Prostate gland (tissue), 2 donors: ENCODE data around the gene MUSK. TPM values are rescaled to one million over a fixed set of nuclear protein-coding genes. Genes with fewer than 3 reads are reported as not detected.

Experiments
- DNase-seq: peaks from one replicate; pipeline ENCODE4 v3.0.0-alpha.2; 2019; ENCODE audit warnings: low spot score
- H3K27ac ChIP-seq, 2 donors: fragments of 200-600 bp; sonication (generic); 2 replicates each; pipeline ENCODE4 v1.5.1; 2017 to 2019
- H3K27me3 ChIP-seq: fragments of 200-600 bp; sonication (generic); replicated peaks from 2 replicates; pipeline ENCODE4 v1.5.1; 2019; ENCODE audit not compliant: insufficient read depth
- H3K36me3 ChIP-seq, 2 donors: fragments of 200-600 bp; sonication (generic); 1 replicate in 1 of 2; 2 replicates in 1 of 2; pipeline versions ENCODE4 v1.5.1 to v1.8.1; 2017 to 2019
- H3K4me1 ChIP-seq: fragments of 200-600 bp; sonication (generic); replicated peaks from 2 replicates; pipeline ENCODE4 v1.5.1; 2019
- H3K4me3 ChIP-seq, 2 donors: fragments of 200-600 bp; sonication (generic); 2 replicates each; pipeline ENCODE4 v1.5.1; 2017 to 2019
- H3K9me3 ChIP-seq: fragments of 200-600 bp; sonication (generic); 2 replicates; pipeline ENCODE4 v1.5.1; 2017
- CTCF ChIP-seq, 4 experiments: fragments of 200-600 bp in 2 of 4; fragments of 450-650 bp in 2 of 4; sonication (generic) in 2 of 4; IDR thresholded peaks; 1 replicate in 3 of 4; 2 replicates in 1 of 4; pipeline ENCODE4 v1.5.1; 2016 to 2019; ENCODE audit warnings: antibody characterized with exemption in 4 of 4, mild to moderate bottlenecking in 2 of 4, moderate library complexity in 2 of 4
- POLR2A ChIP-seq: fragments of 450-650 bp; IDR thresholded peaks from one replicate; pipeline ENCODE4 v1.6.1; 2016; ENCODE audit warnings: antibody characterized with exemption, mild to moderate bottlenecking
- POLR2AphosphoS5 ChIP-seq: sonication (generic); formaldehyde crosslinking; IDR thresholded peaks from one replicate; pipeline ENCODE4 v1.6.1; 2017; ENCODE audit warnings: antibody characterized with exemption
- WGBS: methylation state at CpG from one replicate; pipeline ENCODE4 v1.1.5; 2018; 5-methylcytosine and 5-hydroxymethylcytosine counted together
- intact Hi-C: fragments of 100-400 bp; cut with DNase I; formaldehyde crosslinking; loops from one replicate; pipeline ENCODE4 v1.14.2; 2022
- total RNA-seq, 2 donors: library from RNA; depleted of rRNA; stranded (reverse); fragments of >200 nt; gene quantifications; one replicate each; pipeline ENCODE4 v1.1.0, GENCODE V29; 2016

The MUSK gene
- total RNA-seq, 2 donors from 2014 or later, result 0.64 to 7.6 TPM

GRCh38 chr9:110752766-110753165 is 84.2 kb downstream of the MUSK start:
- Histone ChIP-seq H3K36me3 (no peaks in the 10 kb centered on the region), H3K4me3 (no peak overlapping the region), H3K4me1 (no peaks in the 10 kb centered on the region), H3K27ac (no peak overlapping the region), H3K27me3 (no peaks in the 10 kb centered on the region), H3K9me3 (no peaks in the 10 kb centered on the region)
- DNase-seq, result peak; percentile 65
- TF ChIP-seq CTCF (IDR thresholded peaks at IDR 0.05) (no peak), POLR2A (no peak), POLR2AphosphoS5 (peak; percentile 83)
- intact Hi-C loops, result no loop called here
- WGBS, result 52% methylated on average over 2 of the region's 2 CpGs

GRCh38 chr9:110753731-110754231 is 85.2 kb downstream of the MUSK start:
- no peak overlapping the region for H3K4me3 ChIP-seq
- H3K9me3 ChIP-seq, result no peaks in the 10 kb centered on the region
- intact Hi-C loops, result no loop called here
- no peak for DNase-seq
- H3K36me3 ChIP-seq, result no peaks in the 10 kb centered on the region
- no peaks in the 10 kb centered on the region for H3K27me3 ChIP-seq
- H3K27ac ChIP-seq, result no peak overlapping the region
- TF ChIP-seq POLR2AphosphoS5 (no peak), POLR2A (no peak), CTCF (IDR thresholded peaks at IDR 0.05) (no peak)
- WGBS, result 88% methylated on average over 1 of the region's 1 CpG
- no peaks in the 10 kb centered on the region for H3K4me1 ChIP-seq

- no peak for TF ChIP-seq POLR2A
- no peak for TF ChIP-seq POLR2AphosphoS5
- no peak for TF ChIP-seq CTCF (IDR thresholded peaks at IDR 0.05)
- no peak overlapping the region for H3K4me3 ChIP-seq
- DNase-seq, result no peak
- no peaks in the 10 kb centered on the region for H3K9me3 ChIP-seq
- no peak overlapping the region for H3K27ac ChIP-seq
- no peaks in the 10 kb centered on the region for H3K4me1 ChIP-seq
- H3K27me3 ChIP-seq, result no peaks in the 10 kb centered on the region
- intact Hi-C loops, result no loop called here
- no peaks in the 10 kb centered on the region for H3K36me3 ChIP-seq
Observed at GRCh38 chr9:110755179-110755578, 86.6 kb downstream of the MUSK start.

- intact Hi-C loops, result no loop called here
- TF ChIP-seq CTCF (IDR thresholded peaks at IDR 0.05) (no peak), POLR2A (no peak), POLR2AphosphoS5 (no peak)
- no peak for DNase-seq
- Histone ChIP-seq H3K36me3 (no peaks in the 10 kb centered on the region), H3K4me1 (no peaks in the 10 kb centered on the region), H3K27me3 (no peaks in the 10 kb centered on the region), H3K9me3 (no peaks in the 10 kb centered on the region), H3K27ac (no peak overlapping the region), H3K4me3 (no peak overlapping the region)
Observed at GRCh38 chr9:110758201-110758600, 89.6 kb downstream of the MUSK start.

GRCh38 chr9:110762783-110763182 is 94.2 kb downstream of the MUSK start:
- no peak for TF ChIP-seq CTCF (IDR thresholded peaks at IDR 0.05)
- TF ChIP-seq POLR2A, result no peak
- no peak for TF ChIP-seq POLR2AphosphoS5
- H3K27me3 ChIP-seq, result no peaks in the 10 kb centered on the region
- no peaks in the 10 kb centered on the region for H3K4me1 ChIP-seq
- no peak for DNase-seq
- no peaks in the 10 kb centered on the region for H3K9me3 ChIP-seq
- H3K36me3 ChIP-seq, result no peaks in the 10 kb centered on the region
- no peak overlapping the region for H3K4me3 ChIP-seq
- H3K27ac ChIP-seq, result no peak overlapping the region
- intact Hi-C loops, result no loop called here
- WGBS, result 78% methylated on average over 2 of the region's 2 CpGs
